AG09319 (cell line): ENCODE data around the gene ROM1.
"Not testable (repeated sequence)": the region's sequence is repeated elsewhere in the genome, so short reads cannot be mapped to it uniquely, and the experiment has no call there.

ENCODE experiments used
- DNase-seq: peaks from one replicate; pipeline ENCODE4 v3.0.0-alpha.2; 2010; ENCODE audit warnings: low read depth; ENCODE audit errors: extremely low read depth
- CTCF ChIP-seq: IDR thresholded peaks from 2 replicates; pipeline ENCODE4 v1.5.1; 2011; ENCODE audit warnings: low read depth, mild to moderate bottlenecking, inconsistent platforms, low read length, moderate library complexity

The ROM1 gene

GRCh38 chr11:62614275-62614674 lies 1.2 kb downstream of the ROM1 start:
- no peak for TF ChIP-seq CTCF
- no peak for DNase-seq

GRCh38 chr11:62615521-62615920 lies 2.5 kb downstream of the ROM1 start:
- DNase-seq: no peak
- TF ChIP-seq CTCF: no peak

- not testable (repeated sequence) for DNase-seq
Observed at GRCh38 chr11:62616957-62617356, 3.9 kb downstream of the ROM1 start.

- no peak for TF ChIP-seq CTCF
- no peak for DNase-seq
Observed at GRCh38 chr11:62621027-62621566, 8.0 kb downstream of the ROM1 start.

GRCh38 chr11:62621567-62622470 lies 8.8 kb downstream of the ROM1 start, which contains the start of gene B3GAT3:
Gene B3GAT3, minus strand, starts transcription at chr11:62621986. Its CDS starts 39 bp downstream, at chr11:62621947.
- no peak; the same call in 1 of the 2 replicates for TF ChIP-seq CTCF

GRCh38 chr11:62622476-62623089 lies 9.5 kb downstream of the ROM1 start:
- DNase-seq: no peak
- no peak for TF ChIP-seq CTCF

More at GRCh38 chr11:62621567-62622470, 8.8 kb downstream of the ROM1 start, which contains the start of gene B3GAT3:
- peak; percentile 96 for DNase-seq

GRCh38 chr11:62627713-62628112 lies 14.7 kb downstream of the ROM1 start:
- no peak for DNase-seq
- TF ChIP-seq CTCF: no peak; the same call in 1 of the 2 replicates
